DMS79 (cell line): ENCODE data around the gene PLEKHJ1.

Experiments
- DNase-seq: peaks from one replicate; lab custom pipeline; 2025; lab: John Stamatoyannopoulos, UW

Gene PLEKHJ1

DNA sequence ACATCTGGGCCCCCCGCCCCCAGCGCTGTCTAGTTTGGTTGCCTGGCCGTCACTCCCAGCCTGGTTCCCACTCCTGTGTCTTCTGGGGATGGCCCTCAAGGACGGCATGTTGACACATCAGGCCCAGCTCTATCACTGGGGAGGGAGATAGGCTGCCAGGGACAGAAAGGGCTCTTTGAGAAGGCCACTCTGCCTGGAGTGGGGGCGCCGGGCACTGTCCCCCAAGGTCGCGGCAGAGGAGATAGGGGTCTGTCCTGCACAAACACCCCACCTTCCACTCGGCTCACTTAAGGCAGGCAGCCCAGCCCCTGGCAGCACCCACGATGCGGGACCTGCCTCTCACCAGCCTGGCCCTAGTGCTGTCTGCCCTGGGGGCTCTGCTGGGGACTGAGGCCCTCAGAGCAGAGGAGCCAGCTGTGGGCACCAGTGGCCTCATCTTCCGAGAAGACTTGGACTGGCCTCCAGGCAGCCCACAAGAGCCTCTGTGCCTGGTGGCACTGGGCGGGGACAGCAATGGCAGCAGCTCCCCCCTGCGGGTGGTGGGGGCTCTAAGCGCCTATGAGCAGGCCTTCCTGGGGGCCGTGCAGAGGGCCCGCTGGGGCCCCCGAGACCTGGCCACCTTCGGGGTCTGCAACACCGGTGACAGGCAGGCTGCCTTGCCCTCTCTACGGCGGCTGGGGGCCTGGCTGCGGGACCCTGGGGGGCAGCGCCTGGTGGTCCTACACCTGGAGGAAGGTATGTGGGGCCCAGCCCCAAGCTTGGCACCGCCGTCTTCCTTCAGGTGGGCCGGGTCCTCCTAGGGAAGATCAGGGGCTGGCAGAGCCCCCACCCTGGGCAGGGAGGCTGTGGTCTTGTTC lies 13.1 kb upstream of the PLEKHJ1 start, which contains the start of gene AMH:
Gene AMH, plus strand, starts transcription at position 314 of the 857 bp plus-strand sequence. Its CDS starts 10 bp downstream, at position 324.
- no peak for DNase-seq

DNA sequence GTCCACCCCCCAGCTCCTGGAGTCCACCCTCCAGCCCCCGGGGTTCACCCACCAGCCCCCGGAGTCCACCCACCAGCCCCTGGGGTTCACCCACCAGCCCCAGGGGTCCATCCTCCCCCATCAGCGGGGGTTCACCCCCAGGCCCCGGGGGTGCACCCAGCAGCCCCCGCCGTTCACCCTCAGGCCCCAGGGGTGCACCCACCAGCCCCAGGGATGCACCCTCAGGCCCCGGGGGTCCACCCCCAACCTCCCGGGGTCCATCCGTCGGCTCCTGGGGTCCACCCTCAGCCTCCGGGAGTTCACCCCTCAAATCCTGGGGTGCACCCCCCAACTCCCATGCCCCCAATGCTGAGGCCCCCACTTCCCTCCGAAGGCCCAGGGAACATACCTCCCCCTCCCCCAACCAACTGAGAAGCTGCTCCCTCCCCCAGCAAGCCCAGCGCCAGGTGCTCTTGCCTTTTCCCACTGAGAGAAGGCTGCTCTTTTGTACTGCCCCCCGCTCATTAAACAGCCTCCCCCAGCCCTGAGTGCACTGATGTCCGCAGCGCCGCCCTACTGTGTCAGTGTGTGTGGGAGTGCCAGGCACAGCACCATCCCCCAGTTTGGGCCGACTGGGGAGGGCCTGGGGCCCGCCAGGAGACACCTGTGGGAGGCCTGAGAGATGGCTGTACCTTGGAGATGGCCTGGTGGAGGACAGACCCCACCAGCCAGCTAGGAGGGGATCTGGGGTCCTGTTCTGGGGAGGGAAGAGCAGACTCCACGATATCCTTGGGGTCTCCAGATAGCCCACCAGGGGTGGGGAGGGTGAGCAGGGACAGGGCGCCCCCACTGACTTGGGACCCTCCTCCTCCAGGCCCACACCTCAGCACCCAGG lies 12.2 kb upstream of the PLEKHJ1 start:
- no peak for DNase-seq

DNA sequence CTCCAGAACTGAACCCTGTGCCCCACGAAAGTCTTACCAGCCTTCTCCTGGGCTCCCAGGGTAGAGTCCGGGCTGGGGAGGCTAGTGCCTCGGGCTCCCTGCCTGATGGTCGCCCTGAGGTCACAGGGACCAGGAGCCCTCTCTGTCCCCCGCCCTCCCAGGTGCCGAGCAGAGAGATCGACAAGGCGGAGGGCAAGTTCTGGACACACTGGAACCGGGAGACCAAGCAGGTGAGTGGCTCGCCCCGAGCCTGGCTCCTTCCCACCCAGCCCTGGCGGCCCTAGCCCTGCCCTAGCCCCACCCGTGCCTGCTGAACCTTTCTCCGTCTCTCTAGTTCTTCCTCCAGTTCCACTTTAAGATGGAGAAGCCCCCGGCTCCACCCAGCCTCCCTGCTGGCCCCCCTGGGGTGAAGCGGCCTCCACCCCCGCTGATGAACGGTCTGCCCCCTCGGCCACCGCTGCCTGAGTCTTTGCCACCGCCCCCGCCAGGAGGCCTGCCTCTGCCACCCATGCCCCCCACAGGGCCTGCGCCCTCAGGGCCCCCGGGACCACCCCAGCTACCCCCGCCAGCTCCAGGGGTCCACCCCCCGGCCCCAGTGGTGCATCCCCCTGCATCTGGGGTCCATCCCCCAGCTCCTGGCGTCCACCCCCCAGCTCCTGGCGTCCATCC lies 11.4 kb upstream of the PLEKHJ1 start:
- DNase-seq: no peak

DNA sequence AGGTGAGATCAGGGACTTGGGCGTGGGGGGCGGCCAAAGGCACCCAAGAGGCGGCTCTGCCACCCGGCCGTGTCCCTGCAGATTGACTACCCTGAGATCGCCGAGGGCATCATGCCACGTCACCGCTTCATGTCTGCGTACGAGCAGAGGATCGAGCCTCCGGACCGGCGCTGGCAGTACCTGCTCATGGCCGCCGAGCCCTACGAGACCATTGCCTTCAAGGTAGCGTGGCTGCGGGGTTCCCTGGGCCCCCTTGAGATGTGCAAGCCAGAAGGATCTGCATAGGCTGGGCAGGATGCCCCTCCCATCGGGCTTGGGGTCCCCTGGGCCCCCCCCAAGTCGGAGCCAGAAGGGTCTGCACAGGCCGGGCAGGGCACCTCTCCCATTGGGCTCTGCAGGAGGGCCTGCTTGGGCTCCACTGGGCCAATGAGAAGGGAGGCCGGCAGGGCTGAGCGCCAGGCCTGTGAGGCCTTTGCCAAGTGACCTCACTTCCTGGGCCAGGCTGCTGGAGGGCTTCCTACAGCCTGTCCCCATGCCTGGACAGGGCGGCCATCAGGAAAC lies 10.8 kb upstream of the PLEKHJ1 start:
- DNase-seq: no peak

DNA sequence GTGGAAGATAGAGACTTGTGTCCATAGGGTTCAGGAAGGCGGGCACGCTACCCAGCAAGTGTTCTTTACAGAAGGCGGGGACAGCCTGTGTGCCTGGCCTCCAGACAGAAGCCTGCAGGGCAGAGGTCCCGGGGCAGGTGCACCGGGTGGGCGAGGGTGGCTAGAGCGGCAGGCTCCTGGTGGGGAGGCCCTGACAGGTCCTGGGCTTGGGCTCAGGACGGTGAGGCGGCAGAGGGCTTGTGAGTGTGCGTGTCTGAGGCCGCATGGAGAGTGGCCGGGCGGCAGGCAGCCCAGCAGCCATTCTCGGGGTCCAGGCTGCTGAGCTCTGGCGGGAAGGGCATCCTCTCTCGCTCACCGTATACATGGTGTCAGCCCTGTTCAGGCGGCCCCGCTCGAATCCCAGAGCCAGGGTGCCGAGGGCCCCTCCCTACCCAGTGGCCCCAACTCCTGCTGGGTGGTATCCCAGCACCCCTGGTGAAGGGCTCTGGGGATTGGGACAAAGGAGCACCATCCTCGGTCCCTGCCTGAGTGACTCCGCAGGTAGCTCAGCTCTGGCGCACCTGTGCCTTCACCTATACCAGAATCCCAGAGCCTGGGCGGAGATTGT lies 10.0 kb upstream of the PLEKHJ1 start:
- no peak for DNase-seq

DNA sequence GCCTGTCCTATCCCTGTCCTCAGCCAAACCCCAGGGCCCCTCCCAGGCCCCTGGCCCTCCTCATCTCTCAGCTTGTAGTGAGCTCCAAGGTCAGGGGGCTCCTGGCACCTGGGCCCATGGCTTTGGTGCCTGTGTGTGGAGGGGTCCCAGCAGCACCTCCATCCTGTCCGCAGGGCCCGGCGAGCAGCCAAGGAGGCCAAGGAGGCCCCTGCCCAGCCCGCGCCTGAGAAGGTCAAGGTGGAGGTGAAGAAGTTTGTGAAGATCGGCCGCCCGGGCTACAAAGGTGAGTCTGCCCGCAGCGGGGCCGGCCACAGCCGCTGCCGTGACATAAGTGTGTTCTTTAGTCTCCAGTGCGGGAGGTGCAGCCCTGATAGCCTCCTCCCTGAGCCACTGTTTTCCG lies 9.1 kb upstream of the PLEKHJ1 start:
- DNase-seq: no peak

DNA sequence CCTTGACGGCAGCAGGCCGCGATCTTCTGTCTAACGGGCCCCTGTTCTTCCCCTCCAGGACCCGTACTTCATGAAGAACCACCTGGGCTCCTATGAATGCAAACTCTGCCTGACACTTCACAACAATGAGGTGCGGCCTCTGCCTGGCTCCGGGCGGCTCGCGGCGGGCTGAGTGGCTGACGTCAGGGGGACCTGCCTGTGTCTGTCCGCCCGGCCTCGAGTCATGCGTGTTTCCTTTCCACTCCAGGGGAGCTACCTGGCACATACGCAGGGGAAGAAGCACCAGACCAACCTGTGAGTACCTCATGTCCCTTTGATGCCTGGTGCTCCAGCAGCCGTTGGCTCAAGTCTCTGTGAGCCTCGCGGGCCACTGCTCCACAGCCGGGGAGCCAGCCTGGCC lies 8.4 kb upstream of the PLEKHJ1 start:
- DNase-seq: no peak

DNA sequence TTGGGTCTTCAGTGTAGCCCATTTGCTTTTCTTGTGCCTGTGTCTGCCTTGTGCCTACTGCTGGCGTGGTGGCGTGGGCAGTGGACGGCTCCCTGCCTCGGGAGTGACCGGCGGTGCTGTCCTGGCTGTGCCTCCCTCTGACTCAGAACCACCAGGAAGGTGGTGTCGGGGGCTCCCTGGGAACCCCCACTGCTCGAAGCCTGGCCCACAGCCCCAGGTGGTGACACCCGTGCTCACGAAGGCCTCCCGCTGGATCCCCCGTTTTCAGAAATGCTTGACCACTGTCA lies 7.9 kb upstream of the PLEKHJ1 start:
- DNase-seq: no peak

DNA sequence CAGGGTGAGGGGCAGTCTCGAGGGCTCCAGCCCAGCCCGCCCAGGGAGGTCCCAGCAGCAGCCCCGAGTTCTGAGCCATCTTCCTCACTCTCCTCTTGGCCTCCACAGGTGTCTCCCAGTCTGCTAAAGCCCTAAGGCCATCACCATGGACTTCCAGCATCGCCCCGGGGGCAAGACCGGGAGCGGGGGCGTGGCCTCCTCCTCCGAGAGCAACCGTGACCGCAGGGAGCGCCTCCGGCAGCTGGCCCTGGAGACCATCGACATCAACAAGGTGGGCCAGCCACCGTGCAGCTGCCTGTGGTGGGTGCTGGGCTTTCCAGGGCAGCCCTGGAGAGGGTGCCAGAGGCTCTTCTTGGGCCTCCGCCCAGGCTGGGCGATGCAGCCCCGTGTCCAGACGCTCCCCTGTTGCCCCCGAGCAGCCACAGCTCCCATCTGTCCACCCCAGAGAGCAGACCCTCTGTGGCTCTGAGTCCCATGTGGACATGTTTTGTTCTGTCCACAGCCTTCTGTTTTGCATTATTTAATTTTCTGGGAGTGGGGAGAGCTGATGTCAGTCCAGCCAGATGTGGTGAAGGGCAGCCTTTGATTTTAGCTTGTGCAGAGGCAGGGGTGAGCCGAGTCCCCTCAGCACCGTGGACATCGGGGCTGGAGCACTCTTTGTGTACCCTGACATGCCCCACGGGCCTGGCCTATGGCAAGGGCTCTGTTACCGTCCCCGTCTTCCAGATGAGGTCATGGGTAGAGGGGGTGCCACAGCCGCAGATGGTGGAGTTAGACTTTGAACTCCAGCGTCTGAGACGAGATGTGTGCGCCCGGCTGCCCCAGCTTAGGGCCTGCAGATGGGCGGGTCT lies 7.4 kb upstream of the PLEKHJ1 start:
- DNase-seq: no peak

DNA sequence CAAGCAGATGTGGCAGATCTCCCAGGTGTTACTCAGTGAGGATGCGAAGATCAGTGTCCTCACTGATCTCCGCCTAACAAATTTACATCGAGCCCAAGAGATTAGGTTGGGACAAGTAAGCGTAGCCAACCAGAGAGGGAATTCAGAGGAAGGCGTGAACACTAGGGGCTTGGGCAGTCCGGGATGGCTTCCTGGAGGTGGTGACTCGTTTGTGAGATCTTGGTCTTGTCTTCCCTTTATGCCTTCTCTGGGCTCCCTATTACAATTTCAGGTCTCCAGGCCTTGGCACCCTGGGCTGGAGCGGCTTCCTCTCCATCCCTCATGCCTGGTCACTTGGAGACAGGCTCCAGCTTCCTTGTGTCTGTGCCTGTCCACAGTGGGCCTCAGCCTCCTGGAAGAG lies 6.7 kb upstream of the PLEKHJ1 start:
- no peak for DNase-seq

DNA sequence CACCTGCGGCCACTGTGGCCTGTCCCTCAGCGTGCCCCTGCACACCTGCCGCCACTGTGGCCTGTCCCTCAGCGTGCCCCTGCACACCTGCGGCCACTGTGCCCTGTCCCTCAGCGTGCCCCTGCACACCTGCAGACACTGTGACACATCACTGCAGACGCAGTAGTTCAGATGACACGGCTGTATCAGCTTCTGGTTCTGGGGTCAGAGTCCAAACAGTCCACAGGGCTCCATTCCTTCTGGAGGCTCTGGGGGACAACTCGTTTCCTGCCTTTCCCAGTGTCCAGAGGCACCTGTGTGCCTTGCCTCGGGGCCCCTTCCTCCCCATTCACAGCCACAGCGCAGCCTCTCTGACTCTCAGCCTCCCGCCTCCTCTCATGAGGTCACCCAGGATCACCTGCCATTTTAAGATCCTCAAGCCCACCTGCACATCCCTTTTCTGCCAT lies 6.0 kb upstream of the PLEKHJ1 start:
- DNase-seq: no peak

DNA sequence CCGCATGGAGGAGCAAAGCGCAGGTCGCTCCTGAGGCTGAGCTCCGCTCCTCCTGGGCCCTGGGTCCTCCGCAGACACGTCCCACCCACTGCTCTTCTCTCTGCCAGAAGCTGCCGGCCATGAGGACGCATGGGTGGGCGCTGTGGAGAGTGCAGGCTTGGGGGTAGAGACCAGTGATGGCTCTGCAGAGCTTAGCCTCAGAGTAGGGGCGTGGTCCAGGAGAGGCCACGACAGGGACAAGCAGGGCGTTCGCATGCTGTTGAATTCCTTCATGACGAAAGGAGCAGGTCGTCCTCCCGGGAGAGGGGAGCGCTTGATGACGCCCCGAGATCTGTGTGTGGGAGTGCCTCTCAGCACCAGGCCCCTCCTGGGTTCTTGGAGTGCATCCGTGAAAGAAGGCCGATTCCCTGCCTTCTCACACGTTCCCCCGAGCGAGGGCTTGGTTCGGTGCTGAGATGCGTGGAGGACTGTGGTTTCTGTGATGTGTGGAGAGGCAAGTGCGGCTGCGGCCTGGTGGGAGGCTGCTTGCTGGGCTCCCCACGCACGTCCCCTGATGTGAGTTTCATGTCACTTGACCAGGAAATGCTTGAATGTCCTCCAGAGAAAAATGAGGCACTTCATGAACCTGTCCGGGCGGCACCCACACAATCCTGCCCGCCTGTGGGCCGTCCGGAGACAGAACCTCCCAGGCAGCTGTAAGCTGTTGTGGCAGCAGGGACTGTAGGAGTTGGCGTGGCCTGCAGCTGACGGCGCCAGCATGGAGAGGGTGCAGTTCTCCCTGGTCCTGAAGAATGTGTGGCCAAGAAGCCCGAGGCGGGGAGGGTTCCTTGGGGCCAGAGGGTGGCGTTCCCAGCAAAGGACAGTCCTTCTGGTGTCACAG lies 5.0 kb upstream of the PLEKHJ1 start:
- DNase-seq: no peak

DNA sequence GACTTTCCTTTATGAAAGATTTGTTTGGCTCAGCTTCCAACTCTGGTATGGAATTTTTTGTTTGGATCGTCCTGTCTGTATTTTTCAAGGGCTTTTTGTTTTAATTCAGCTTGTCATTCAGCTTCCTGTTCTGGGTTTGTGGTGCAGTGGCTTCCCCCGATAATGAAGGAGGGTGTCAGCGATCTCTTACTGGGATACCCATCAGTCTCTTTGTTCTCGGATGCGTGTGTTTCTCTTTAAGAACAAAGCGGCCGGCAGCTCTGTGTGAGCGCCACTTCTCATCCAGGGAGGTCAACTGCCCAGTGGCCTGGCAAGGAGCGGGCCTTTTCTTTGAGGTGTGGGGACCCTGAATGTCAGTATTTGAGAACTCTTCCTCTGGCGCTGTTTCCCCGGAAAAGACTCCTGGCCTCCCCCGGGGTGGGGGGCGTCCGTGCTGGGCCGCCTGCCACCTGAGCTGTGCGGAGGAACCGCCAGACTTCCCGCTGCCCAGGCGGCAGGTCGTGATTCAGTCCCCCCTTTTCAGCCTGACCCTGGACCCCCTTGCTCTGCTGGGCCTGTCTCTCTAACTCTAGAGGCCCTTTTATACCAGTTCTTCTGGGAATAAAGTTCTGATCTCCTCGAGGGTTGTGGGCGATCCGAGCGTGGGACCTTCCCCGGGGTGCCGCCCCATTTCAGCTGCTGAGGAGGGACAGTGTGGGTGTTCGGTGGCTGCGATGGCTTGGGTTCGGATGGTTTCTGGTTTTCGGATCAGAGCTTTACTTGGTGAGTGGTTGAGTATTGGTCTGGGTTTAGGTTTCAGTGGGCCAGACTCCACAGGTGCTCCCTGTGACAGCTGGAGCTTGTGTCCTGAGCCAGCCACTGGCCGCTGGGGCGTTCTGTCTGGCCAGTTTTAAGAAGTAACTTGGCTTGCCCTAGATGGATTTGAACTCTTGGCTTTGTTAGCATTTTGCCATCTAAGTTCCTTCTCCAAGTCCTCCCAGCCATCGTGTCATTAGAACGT lies 3.9 kb upstream of the PLEKHJ1 start:
- DNase-seq: no peak

DNA sequence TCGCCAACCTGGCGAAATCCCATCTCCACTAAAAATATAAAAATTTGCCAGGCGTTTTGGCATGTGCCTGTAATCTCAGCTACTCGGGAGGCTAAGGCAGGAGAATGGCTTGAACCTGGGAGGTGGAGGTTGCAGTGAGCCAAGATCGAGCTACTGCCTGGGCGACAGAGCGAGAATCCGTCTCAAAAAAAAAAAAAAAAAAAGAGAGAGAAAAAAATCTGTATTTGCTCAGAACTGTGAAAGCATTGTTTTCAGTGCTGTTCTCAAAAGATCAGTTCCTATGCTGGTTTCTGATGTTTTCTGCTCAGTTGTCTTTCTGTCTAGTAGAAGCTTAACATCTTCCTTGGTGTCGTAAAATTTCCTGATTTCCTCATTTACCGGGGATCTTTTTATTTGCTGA lies 3.0 kb upstream of the PLEKHJ1 start:
- DNase-seq: no peak

DNA sequence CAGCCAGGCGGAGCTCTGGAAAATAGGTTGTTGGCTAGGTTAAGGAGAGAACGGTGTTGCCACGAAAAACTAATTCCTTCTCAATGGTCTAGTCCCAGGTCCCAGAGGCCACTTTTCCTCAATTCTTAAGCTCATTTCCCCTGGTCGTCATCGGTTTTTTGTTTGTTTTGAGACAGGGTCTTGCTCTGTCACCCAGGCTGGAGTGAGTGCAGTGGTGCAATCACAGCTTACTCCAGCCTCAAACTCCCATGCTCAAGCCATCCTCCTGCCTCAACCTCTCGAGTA lies 1.7 kb upstream of the PLEKHJ1 start:
- DNase-seq: no peak

DNA sequence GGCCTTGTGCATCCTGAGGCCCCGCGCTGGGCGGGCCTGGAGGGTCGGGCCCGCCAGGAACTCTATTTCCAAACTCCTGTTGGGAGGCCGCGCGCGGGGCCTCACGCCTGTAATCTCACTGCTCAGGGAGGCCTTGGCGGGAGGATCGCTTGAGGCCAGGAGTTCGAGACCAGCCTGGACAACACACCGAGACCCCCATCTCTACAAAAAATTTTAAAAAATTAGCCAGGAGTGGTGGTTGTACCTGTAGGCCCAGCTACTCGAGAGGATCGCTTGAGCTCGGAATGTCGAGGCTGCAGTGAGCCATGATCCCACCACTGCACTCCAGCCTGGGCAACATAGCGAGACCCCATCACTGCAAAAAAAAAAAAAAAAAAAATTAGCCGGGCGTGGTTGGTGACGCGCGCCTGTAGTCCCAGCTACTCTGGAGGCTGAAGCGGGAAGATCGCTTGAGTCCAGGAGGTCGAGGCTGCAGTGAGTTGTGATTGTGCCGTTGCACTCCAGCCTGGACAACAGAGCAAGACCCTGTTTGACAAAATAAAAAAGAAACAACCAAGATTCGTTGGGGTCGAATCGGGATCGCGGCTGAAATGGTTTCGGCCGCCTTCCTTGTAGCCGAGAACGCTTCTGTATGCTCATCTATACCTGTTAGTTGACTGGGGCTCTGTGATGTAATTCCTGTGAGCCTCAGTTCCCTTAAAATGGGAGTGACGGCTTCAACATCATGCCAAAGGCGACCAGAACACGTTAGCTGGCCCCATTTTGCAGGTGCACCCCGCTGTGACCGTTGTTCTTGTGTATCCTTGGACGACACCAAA lies 1.1 kb upstream of the PLEKHJ1 start:
- DNase-seq: no peak

DNA sequence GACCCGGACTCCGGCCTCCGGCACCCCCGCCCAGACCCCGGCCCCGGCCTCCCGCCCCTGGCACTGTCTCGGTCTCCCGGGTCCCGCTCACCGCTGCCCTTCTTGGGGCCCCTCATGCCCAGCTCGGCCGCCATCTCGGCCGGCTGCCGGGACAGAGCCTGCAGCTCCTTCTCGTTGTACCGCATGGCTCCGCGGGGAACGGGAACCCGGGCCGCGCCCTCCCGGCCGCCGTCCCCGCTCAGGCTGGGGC lies 140 bp downstream of the PLEKHJ1 start:
- no peak for DNase-seq

DNA sequence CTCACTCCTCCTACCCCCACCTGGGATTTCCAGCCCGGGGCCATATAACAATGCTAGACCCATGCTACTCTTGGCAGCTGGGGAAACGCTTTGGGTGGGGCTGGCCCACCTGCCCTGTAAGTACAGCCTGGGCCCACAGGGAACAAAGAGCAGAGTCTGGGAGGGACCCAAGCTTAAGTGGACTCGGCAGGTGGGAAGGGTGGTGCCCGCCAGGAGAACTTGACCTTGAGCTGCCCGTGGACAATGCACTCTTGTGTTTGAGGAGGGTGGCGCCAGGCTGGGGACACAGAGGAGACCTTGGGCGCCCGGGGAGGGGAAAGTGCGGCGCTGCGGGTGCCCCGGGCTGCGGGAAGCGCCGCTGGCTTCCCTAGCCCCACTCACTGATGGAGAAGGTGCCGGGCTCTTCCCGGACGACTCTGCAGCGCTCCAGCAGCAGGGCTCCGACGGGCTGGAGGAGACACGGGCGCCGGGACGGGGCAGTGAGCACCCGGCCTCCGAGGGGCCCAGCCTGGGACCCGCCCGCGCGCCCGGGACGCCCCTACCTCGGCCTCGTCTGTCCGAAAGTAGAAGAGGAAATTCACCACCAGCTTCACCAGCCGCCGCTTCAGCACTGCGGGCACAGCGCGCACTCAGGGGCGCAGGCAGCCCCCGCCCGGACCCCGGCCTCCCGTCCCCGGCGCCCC lies 607 bp downstream of the PLEKHJ1 start:
- peak; percentile 60 for DNase-seq
